Adrenal gland (tissue), 5 donors: ENCODE measurements around the gene CENPE.

Experiments
- POLR2A ChIP-seq, 2 donors: fragments of 450-650 bp; IDR thresholded peaks; one replicate each; pipeline ENCODE4 v1.6.1; 2017; ENCODE audit warnings: antibody characterized with exemption in 2 of 2, mild to moderate bottlenecking in 2 of 2, moderate library complexity in 1 of 2
- TF ChIP-seq, protein P1 (sequence below), 6 experiments: fragments of 450-650 bp in 4 of 6; fragments of 200-600 bp in 2 of 6; sonication (generic) in 1 of 6; IDR thresholded peaks; 1 replicate in 5 of 6; 2 replicates in 1 of 6; pipeline versions ENCODE4 v1.5.1 to v1.8.0; 2016 to 2021; ENCODE audit warnings: antibody characterized with exemption in 6 of 6, mild to moderate bottlenecking in 2 of 6, moderate library complexity in 1 of 6
- donor health status: DM: no; HTN: no; CAD: no.

DNA sequence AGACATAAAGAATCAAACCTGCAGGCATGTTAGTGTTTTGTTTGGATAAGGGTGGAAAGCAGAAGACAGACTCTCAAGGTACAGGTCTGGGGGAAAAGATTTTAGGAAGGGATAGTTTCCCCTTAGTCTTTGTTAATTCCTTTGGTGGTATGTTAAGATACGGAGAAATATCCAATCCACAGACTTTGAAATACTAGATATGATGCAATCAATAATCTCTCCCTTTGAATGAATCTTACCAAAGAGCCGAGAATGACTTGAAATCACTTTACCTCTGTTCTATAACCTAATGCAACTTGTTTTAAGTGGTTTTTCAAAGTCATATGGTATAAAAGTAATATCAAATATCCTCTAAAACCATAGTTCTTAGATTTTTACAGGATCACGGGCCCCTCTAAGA lies 93.3 kb downstream of the CENPE start:
- TF ChIP-seq POLR2A (IDR thresholded peaks at IDR 0.05) = no peak
- TF ChIP-seq, protein P1, sequence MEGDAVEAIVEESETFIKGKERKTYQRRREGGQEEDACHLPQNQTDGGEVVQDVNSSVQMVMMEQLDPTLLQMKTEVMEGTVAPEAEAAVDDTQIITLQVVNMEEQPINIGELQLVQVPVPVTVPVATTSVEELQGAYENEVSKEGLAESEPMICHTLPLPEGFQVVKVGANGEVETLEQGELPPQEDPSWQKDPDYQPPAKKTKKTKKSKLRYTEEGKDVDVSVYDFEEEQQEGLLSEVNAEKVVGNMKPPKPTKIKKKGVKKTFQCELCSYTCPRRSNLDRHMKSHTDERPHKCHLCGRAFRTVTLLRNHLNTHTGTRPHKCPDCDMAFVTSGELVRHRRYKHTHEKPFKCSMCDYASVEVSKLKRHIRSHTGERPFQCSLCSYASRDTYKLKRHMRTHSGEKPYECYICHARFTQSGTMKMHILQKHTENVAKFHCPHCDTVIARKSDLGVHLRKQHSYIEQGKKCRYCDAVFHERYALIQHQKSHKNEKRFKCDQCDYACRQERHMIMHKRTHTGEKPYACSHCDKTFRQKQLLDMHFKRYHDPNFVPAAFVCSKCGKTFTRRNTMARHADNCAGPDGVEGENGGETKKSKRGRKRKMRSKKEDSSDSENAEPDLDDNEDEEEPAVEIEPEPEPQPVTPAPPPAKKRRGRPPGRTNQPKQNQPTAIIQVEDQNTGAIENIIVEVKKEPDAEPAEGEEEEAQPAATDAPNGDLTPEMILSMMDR (IDR thresholded peaks at IDR 0.05) = no peak
